HAP-1 (cell line): ENCODE data around the gene NEK6.

Experiments used
- DNase-seq, 2 experiments: peaks; one replicate each; pipeline ENCODE4 v3.0.0-alpha.2; 2016 to 2020; ENCODE audit warnings: low spot score in 2 of 2
- H3K27me3 ChIP-seq: fragments of 250-450 bp; sonication (Bioruptor Pico); 2 replicates; pipeline ENCODE4 v1.5.1; 2020; ENCODE audit warnings: low read depth, mild to moderate bottlenecking, moderate library complexity
- H3K36me3 ChIP-seq: fragments of 250-450 bp; sonication (Bioruptor Pico); replicated peaks from 2 replicates; pipeline ENCODE4 v1.5.1; 2020; ENCODE audit warnings: mild to moderate bottlenecking
- H3K4me1 ChIP-seq: fragments of 250-450 bp; sonication (Bioruptor Pico); 2 replicates; pipeline ENCODE4 v1.5.1; 2020; ENCODE audit warnings: mild to moderate bottlenecking
- H3K4me3 ChIP-seq: fragments of 250-450 bp; sonication (Bioruptor Pico); 2 replicates; pipeline ENCODE4 v1.5.1; 2020; ENCODE audit warnings: mild to moderate bottlenecking, moderate library complexity
- H3K9me3 ChIP-seq: fragments of 250-450 bp; sonication (Bioruptor Pico); 2 replicates; pipeline ENCODE4 v1.5.1; 2020; ENCODE audit warnings: mild to moderate bottlenecking, moderate library complexity
- in situ Hi-C: fragments of 300-500 bp; cut with MboI; formaldehyde crosslinking; loops from 3 replicates; pipeline ENCODE4 v1.14.3; 2020; ENCODE audit warnings: low sequenced_read_pairs, inconsistent platforms, mixed read lengths

Gene NEK6

GRCh38 chr9:124284237-124284831 is 26.6 kb downstream of the NEK6 start:
- Histone ChIP-seq H3K36me3 (no peaks in the 10 kb centered on the region; the same call in 1 of the 2 replicates), H3K9me3 (no peaks in the 10 kb centered on the region), H3K27me3 (no peaks in the 10 kb centered on the region), H3K4me1 (no peaks in the 10 kb centered on the region), H3K4me3 (no peak overlapping the region)
- DNase-seq, result no peak
- in situ Hi-C loops, result no loop called here

GRCh38 chr9:124284940-124285441 is 27.2 kb downstream of the NEK6 start:
- Histone ChIP-seq H3K4me1 (no peaks in the 10 kb centered on the region), H3K36me3 (no peaks in the 10 kb centered on the region; the same call in 1 of the 2 replicates), H3K4me3 (no peak overlapping the region), H3K27me3 (no peaks in the 10 kb centered on the region), H3K9me3 (no peaks in the 10 kb centered on the region)
- no peak for DNase-seq
- in situ Hi-C loops, result no loop called here

- no peaks in the 10 kb centered on the region for H3K9me3 ChIP-seq
- in situ Hi-C loops, result no loop called here
- H3K4me1 ChIP-seq, result no peaks in the 10 kb centered on the region
- no peaks in the 10 kb centered on the region for H3K27me3 ChIP-seq
- no peak overlapping the region for H3K4me3 ChIP-seq
- DNase-seq, result no peak
- H3K36me3 ChIP-seq, result no peaks in the 10 kb centered on the region; the same call in 1 of the 2 replicates
These were observed 27.7 kb downstream of the NEK6 start for GRCh38 chr9:124285490-124285889.

GRCh38 chr9:124285903-124286291 is 28.1 kb downstream of the NEK6 start:
- Histone ChIP-seq H3K4me3 (no peak overlapping the region), H3K9me3 (no peaks in the 10 kb centered on the region), H3K27me3 (no peaks in the 10 kb centered on the region), H3K4me1 (no peaks in the 10 kb centered on the region), H3K36me3 (no peaks in the 10 kb centered on the region; the same call in 1 of the 2 replicates)
- in situ Hi-C loops, result no loop called here
- DNase-seq, result no peak

GRCh38 chr9:124286292-124286931 is 28.7 kb downstream of the NEK6 start:
- no peak overlapping the region for H3K4me3 ChIP-seq
- no peaks in the 10 kb centered on the region; the same call in 1 of the 2 replicates for H3K36me3 ChIP-seq
- H3K27me3 ChIP-seq, result no peaks in the 10 kb centered on the region
- in situ Hi-C loops, result no loop called here
- no peak for DNase-seq
- no peaks in the 10 kb centered on the region for H3K9me3 ChIP-seq
- no peaks in the 10 kb centered on the region for H3K4me1 ChIP-seq

GRCh38 chr9:124290053-124290591 is 32.4 kb downstream of the NEK6 start:
- Histone ChIP-seq H3K4me3 (no peak overlapping the region), H3K36me3 (no peaks in the 10 kb centered on the region; the same call in 1 of the 2 replicates), H3K9me3 (no peaks in the 10 kb centered on the region), H3K27me3 (no peaks in the 10 kb centered on the region), H3K4me1 (no peaks in the 10 kb centered on the region)
- in situ Hi-C loops, result no loop called here
- DNase-seq, result no peak

GRCh38 chr9:124290743-124291554 is 33.2 kb downstream of the NEK6 start:
- Histone ChIP-seq H3K4me3 (no peak overlapping the region), H3K27me3 (no peaks in the 10 kb centered on the region), H3K4me1 (no peaks in the 10 kb centered on the region), H3K36me3 (no peaks in the 10 kb centered on the region; the same call in 1 of the 2 replicates), H3K9me3 (no peaks in the 10 kb centered on the region)
- in situ Hi-C loops, result no loop called here
- DNase-seq, result no peak

- Histone ChIP-seq H3K36me3 (no peaks in the 10 kb centered on the region), H3K27me3 (no peaks in the 10 kb centered on the region), H3K4me3 (no peak overlapping the region), H3K4me1 (no peaks in the 10 kb centered on the region), H3K9me3 (no peaks in the 10 kb centered on the region)
- in situ Hi-C loops, result no loop called here
- no peak for DNase-seq
These were observed 34.1 kb downstream of the NEK6 start for GRCh38 chr9:124291801-124292396.

- no peaks in the 10 kb centered on the region for H3K4me1 ChIP-seq
- in situ Hi-C loops, result no loop called here
- H3K27me3 ChIP-seq, result no peaks in the 10 kb centered on the region
- no peaks in the 10 kb centered on the region for H3K36me3 ChIP-seq
- no peak overlapping the region for H3K4me3 ChIP-seq
- DNase-seq, result no peak
- no peaks in the 10 kb centered on the region for H3K9me3 ChIP-seq
These were observed 35.2 kb downstream of the NEK6 start for GRCh38 chr9:124292696-124293593.

GRCh38 chr9:124293718-124294506 is 36.2 kb downstream of the NEK6 start:
- in situ Hi-C loops, result no loop called here
- Histone ChIP-seq H3K36me3 (no peaks in the 10 kb centered on the region), H3K4me3 (no peak overlapping the region), H3K4me1 (no peaks in the 10 kb centered on the region), H3K9me3 (no peaks in the 10 kb centered on the region), H3K27me3 (no peaks in the 10 kb centered on the region)
- DNase-seq, result no peak

GRCh38 chr9:124295159-124295794 is 37.5 kb downstream of the NEK6 start:
- H3K9me3 ChIP-seq, result no peaks in the 10 kb centered on the region
- no peak for DNase-seq
- in situ Hi-C loops, result no loop called here
- H3K27me3 ChIP-seq, result no peaks in the 10 kb centered on the region
- H3K36me3 ChIP-seq, result no peaks in the 10 kb centered on the region
- no peak overlapping the region for H3K4me3 ChIP-seq
- H3K4me1 ChIP-seq, result no peaks in the 10 kb centered on the region

GRCh38 chr9:124296094-124296493 is 38.3 kb downstream of the NEK6 start:
- no peaks in the 10 kb centered on the region for H3K27me3 ChIP-seq
- no peak for DNase-seq
- in situ Hi-C loops, result no loop called here
- H3K4me3 ChIP-seq, result no peak overlapping the region
- H3K9me3 ChIP-seq, result no peaks in the 10 kb centered on the region
- no peaks in the 10 kb centered on the region for H3K36me3 ChIP-seq
- H3K4me1 ChIP-seq, result no peaks in the 10 kb centered on the region
